AG09319 (cell line): ENCODE data around the gene VTI1A.

Experiments
- DNase-seq: peaks from one replicate; pipeline ENCODE4 v3.0.0-alpha.2; 2010; ENCODE audit warnings: low read depth; ENCODE audit errors: extremely low read depth
- CTCF ChIP-seq: IDR thresholded peaks from 2 replicates; pipeline ENCODE4 v1.5.1; 2011; ENCODE audit warnings: low read depth, mild to moderate bottlenecking, inconsistent platforms, low read length, moderate library complexity

Gene VTI1A

GRCh38 chr10:112841549-112841948, 394.5 kb downstream of the VTI1A start:
- DNase-seq: no peak
- TF ChIP-seq CTCF: no peak

GRCh38 chr10:112842832-112843360, 395.9 kb downstream of the VTI1A start:
- TF ChIP-seq CTCF: no peak
- no peak for DNase-seq

- no peak for TF ChIP-seq CTCF
- no peak for DNase-seq
Measured at GRCh38 chr10:112843623-112844022, 396.6 kb downstream of the VTI1A start.

GRCh38 chr10:112844681-112845544, 397.9 kb downstream of the VTI1A start:
- no peak for DNase-seq
- TF ChIP-seq CTCF: no peak

GRCh38 chr10:112847778-112848177, 400.8 kb downstream of the VTI1A start:
- DNase-seq: no peak
- TF ChIP-seq CTCF: no peak

- TF ChIP-seq CTCF: no peak
Measured at GRCh38 chr10:112848228-112848627, 401.2 kb downstream of the VTI1A start.

GRCh38 chr10:112848868-112849430, 401.9 kb downstream of the VTI1A start:
- TF ChIP-seq CTCF: no peak
- no peak for DNase-seq

More at GRCh38 chr10:112848228-112848627, 401.2 kb downstream of the VTI1A start:
- no peak for DNase-seq
